Fibroblast of lung (primary cell): Measurements from ENCODE around the gene MAPKAP1. TPM values are rescaled to one million over a fixed set of nuclear protein-coding genes. Genes with fewer than 3 reads are reported as not detected.

Experiments used
- DNase-seq, 2 donors: peaks; one replicate each; pipeline versions ENCODE4 v3.0.0 to v3.0.0-alpha.2; 2010; ENCODE audit warnings: low read depth in 2 of 2
- H2AFZ ChIP-seq: 2 replicates; pipeline ENCODE4 v1.5.1; 2012; ENCODE audit warnings: low read length, control low read depth, inconsistent platforms
- H3K27ac ChIP-seq: 2 replicates; pipeline ENCODE4 v1.5.1; 2011; ENCODE audit warnings: low read length, control low read depth; ENCODE audit not compliant: insufficient read depth
- H3K27me3 ChIP-seq: 2 replicates; pipeline ENCODE4 v1.5.1; 2011; ENCODE audit warnings: mild to moderate bottlenecking, low read length; ENCODE audit not compliant: control insufficient read depth, insufficient read depth
- H3K36me3 ChIP-seq: 2 replicates; pipeline ENCODE4 v1.5.1; 2011; ENCODE audit warnings: low read length; ENCODE audit not compliant: control insufficient read depth, insufficient read depth
- H3K4me1 ChIP-seq: 2 replicates; pipeline ENCODE4 v1.5.1; 2011; ENCODE audit warnings: low read length; ENCODE audit not compliant: control insufficient read depth, insufficient read depth; ENCODE audit errors: extremely low read depth
- H3K4me2 ChIP-seq: 2 replicates; pipeline ENCODE4 v1.5.1; 2011; ENCODE audit warnings: low read length, control low read depth; ENCODE audit not compliant: insufficient read depth; ENCODE audit errors: extremely low read depth
- H3K4me3 ChIP-seq, 4 experiments: fragments of 200-600 bp in 1 of 4; sonication (generic) in 1 of 4; replicated peaks in 1 of 4; 2 replicates each; pipeline ENCODE4 v1.5.1; 2011 to 2016; ENCODE audit warnings: low read length in 4 of 4, low read depth in 3 of 4, mild to moderate bottlenecking in 3 of 4, control low read depth in 2 of 4, inconsistent platforms in 1 of 4, mixed read lengths in 1 of 4; ENCODE audit not compliant: insufficient read depth in 1 of 4; ENCODE audit errors: control extremely low read depth in 1 of 4
- H3K79me2 ChIP-seq: 2 replicates; pipeline ENCODE4 v1.5.1; 2012; ENCODE audit warnings: mild to moderate bottlenecking, low read length, inconsistent platforms; ENCODE audit not compliant: control insufficient read depth, insufficient read depth
- H3K9ac ChIP-seq: 2 replicates; pipeline ENCODE4 v1.5.1; 2011; ENCODE audit warnings: mild to moderate bottlenecking, low read length, control low read depth; ENCODE audit not compliant: insufficient read depth
- H3K9me3 ChIP-seq: 2 replicates; pipeline ENCODE4 v1.5.1; 2012; ENCODE audit warnings: low read depth, low read length; ENCODE audit not compliant: control insufficient read depth, insufficient read depth
- H4K20me1 ChIP-seq: 2 replicates; pipeline ENCODE4 v1.5.1; 2011; ENCODE audit warnings: low read length; ENCODE audit not compliant: control insufficient read depth, insufficient read depth; ENCODE audit errors: extremely low read depth
- CTCF ChIP-seq, 2 donors: IDR thresholded peaks in 1 of 2; conservative IDR thresholded peaks in 1 of 2; 1 replicate in 1 of 2; 2 replicates in 1 of 2; pipeline ENCODE4 v1.5.1; 2011 to 2012; ENCODE audit warnings: low read length in 2 of 2, control low read depth in 1 of 2, inconsistent platforms in 1 of 2, low read depth in 1 of 2, mild to moderate bottlenecking in 1 of 2
- EZH2 ChIP-seq: IDR thresholded peaks from 2 replicates; pipeline ENCODE4 v1.5.1; 2012; ENCODE audit warnings: low read length, control low read depth, mild to moderate bottlenecking; ENCODE audit errors: missing control alignments
- polyA plus RNA-seq, 2 donors: library from polyadenylated mRNA; depleted of rRNA in 1 of 2; stranded (reverse) in 1 of 2; unstranded in 1 of 2; fragments of >200 nt; gene quantifications; 2 replicates each; pipeline ENCODE4 v1.2.1, GENCODE V29; 2011 to 2012; ENCODE audit warnings: missing spikeins in 1 of 2
- total RNA-seq: library from RNA; depleted of rRNA; stranded (reverse); fragments of >200 nt; gene quantifications from 2 replicates; pipeline ENCODE4 v1.2.1, GENCODE V29; 2014

The MAPKAP1 gene
- total and polyA plus RNA-seq, 2 donors (not counting 1 experiment from before 2014, with no cell fraction given): 63.7 to 127 TPM

GRCh38 chr9:125630436-125630835, 76.6 kb downstream of the MAPKAP1 start:
- Histone ChIP-seq H3K4me1 (peaks cover 10% of the 10 kb centered on the region), H3K9me3 (no peaks in the 10 kb centered on the region), H3K79me2 (peaks cover 49% of the 10 kb centered on the region), H4K20me1 (no peaks in the 10 kb centered on the region), H3K27ac (no peak overlapping the region), H3K4me2 (no peak overlapping the region), H3K4me3 (no peak overlapping the region), H2AFZ (no peak overlapping the region), H3K36me3 (no peaks in the 10 kb centered on the region), H3K9ac (no peak overlapping the region), H3K27me3 (no peaks in the 10 kb centered on the region)
- peak in 1 of 2 donors; percentile 65 for DNase-seq
- TF ChIP-seq CTCF (conservative IDR thresholded peaks at IDR 0.05 in 1 of 2, IDR thresholded peaks at IDR 0.05 in 1 of 2; ENCODE audit: low read depth in 1 of 2, low read length in 2 of 2): no peak
- TF ChIP-seq EZH2: no peak

GRCh38 chr9:125629446-125629845, 77.6 kb downstream of the MAPKAP1 start:
- no peaks in the 10 kb centered on the region for H4K20me1 ChIP-seq
- TF ChIP-seq EZH2 (no peak), CTCF (conservative IDR thresholded peaks at IDR 0.05 in 1 of 2, IDR thresholded peaks at IDR 0.05 in 1 of 2; ENCODE audit: low read depth in 1 of 2, low read length in 2 of 2) (no peak)
- DNase-seq: no peak
- no peak overlapping the region for H3K4me3 ChIP-seq
- no peak overlapping the region for H3K9ac ChIP-seq
- no peaks in the 10 kb centered on the region for H3K36me3 ChIP-seq
- no peak overlapping the region for H2AFZ ChIP-seq
- H3K9me3 ChIP-seq: no peaks in the 10 kb centered on the region
- H3K27ac ChIP-seq: no peak overlapping the region
- H3K79me2 ChIP-seq: peaks cover 42% of the 10 kb centered on the region
- no peaks in the 10 kb centered on the region for H3K27me3 ChIP-seq
- no peak overlapping the region for H3K4me2 ChIP-seq
- peaks cover 10% of the 10 kb centered on the region for H3K4me1 ChIP-seq

GRCh38 chr9:125626187-125626586, 80.8 kb downstream of the MAPKAP1 start:
- Histone ChIP-seq H3K9me3 (no peaks in the 10 kb centered on the region), H3K4me3 (no peak overlapping the region), H3K79me2 (peaks cover 28% of the 10 kb centered on the region), H2AFZ (no peak overlapping the region), H4K20me1 (no peaks in the 10 kb centered on the region), H3K4me2 (no peak overlapping the region), H3K9ac (no peak overlapping the region), H3K4me1 (no peaks in the 10 kb centered on the region), H3K27ac (no peak overlapping the region), H3K36me3 (no peaks in the 10 kb centered on the region), H3K27me3 (no peaks in the 10 kb centered on the region)
- TF ChIP-seq EZH2: no peak
- TF ChIP-seq CTCF (conservative IDR thresholded peaks at IDR 0.05 in 1 of 2, IDR thresholded peaks at IDR 0.05 in 1 of 2; ENCODE audit: low read depth in 1 of 2, low read length in 2 of 2): no peak
- DNase-seq: peak; percentile 58 to 79
